Measurements from ENCODE around the gene ZNF174. TPM values are rescaled to one million over a fixed set of nuclear protein-coding genes. Genes with fewer than 3 reads are reported as not detected.

ZNF174 gene
- total RNA-seq, 2 donors from 2014 or later, result 5.4 to 16.8 TPM

DNA sequence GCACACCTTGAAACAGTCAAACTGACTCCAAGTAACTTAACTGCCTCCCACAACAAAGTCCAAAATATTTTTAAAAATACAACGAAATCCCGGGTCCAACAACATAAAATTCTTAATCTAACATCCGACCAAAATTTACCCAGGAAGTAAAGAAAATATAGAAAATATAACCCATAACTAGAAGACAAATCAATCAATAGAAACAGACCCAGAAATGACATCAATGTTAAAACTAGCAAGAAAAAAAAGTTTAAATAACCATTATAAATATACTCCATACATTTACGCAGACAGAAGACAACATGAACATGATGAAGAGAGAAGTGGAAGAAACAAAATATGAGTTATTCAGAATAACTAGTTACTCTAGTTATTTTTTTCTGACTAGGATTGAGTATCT is 38.6 kb downstream of the ZNF174 start:
- TF ChIP-seq, protein P1, sequence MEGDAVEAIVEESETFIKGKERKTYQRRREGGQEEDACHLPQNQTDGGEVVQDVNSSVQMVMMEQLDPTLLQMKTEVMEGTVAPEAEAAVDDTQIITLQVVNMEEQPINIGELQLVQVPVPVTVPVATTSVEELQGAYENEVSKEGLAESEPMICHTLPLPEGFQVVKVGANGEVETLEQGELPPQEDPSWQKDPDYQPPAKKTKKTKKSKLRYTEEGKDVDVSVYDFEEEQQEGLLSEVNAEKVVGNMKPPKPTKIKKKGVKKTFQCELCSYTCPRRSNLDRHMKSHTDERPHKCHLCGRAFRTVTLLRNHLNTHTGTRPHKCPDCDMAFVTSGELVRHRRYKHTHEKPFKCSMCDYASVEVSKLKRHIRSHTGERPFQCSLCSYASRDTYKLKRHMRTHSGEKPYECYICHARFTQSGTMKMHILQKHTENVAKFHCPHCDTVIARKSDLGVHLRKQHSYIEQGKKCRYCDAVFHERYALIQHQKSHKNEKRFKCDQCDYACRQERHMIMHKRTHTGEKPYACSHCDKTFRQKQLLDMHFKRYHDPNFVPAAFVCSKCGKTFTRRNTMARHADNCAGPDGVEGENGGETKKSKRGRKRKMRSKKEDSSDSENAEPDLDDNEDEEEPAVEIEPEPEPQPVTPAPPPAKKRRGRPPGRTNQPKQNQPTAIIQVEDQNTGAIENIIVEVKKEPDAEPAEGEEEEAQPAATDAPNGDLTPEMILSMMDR (IDR thresholded peaks at IDR 0.05), result no peak
- ATAC-seq (ENCODE audit: insufficient number of reproducible peaks, low FRiP score, low read depth) (no peak), DNase-seq (ENCODE audit: low spot score) (no peak)
- Histone ChIP-seq H3K27ac (no peak overlapping the region), H3K27me3 (replicated peaks; ENCODE audit: insufficient read depth) (no peaks in the 10 kb centered on the region), H3K36me3 (peaks cover 6% of the 10 kb centered on the region), H3K4me3 (no peak overlapping the region), H3K9me3 (peaks cover 6% of the 10 kb centered on the region), H3K4me1 (ENCODE audit: control insufficient read depth in 1 of 2, low read depth in 2 of 2) (peaks cover 0 to 5% of the 10 kb centered on the region in 2 donors)

DNA sequence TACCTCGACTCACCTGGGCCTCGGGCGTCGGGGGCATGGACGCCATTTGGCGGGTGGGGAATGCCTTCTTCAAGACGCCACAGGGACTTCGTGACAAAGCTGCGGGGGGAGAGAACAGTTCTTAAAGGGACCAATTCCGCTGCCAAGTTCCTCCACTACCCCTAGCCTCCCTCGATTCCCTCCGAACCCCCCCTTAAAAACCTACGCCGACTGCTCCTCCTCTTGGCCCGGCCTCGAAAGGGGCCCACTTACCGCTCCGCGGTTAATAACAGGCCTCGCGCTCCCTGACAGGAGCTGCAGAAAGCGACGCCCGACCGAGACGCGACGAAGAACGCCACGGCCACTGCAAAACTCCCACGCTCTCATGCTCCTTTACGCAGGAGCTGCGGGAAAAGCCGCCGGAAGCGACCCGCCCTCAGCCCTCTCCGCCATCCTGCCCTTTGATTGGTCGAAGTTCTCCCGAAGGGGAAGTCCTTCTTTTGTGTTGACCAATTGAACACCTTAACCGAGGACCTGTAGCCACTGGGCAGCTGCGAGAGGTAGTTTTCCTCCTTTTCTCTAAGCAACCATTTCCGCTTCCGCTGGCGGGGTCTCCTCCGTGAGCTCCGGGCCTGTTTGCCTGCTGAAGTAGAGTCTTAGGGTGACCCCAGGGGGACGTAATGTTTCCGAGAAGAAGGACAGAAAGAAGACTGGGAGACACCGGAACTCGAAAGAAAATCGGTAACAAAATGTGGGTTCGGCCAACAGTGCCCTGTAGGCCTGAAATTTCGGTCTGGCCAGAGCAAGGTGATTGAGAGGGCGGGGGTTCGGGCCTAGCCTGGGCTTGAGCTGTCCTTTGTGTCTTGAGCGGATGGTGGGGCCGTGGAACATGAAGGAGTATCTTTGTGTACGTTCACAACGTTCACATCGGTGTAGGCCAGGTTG is 42.4 kb downstream of the ZNF174 start, which contains the start of the genes NAA60 and ZNF597:
Gene NAA60 (plus strand): TSS at position 573 of the 924 bp plus-strand sequence. CDS start 32,548 bp downstream, outside the sequence.
Gene ZNF597 (minus strand): TSS at position 397 of the 924 bp plus-strand sequence. CDS start 351 bp downstream, at position 46.
- H3K4me1 ChIP-seq (ENCODE audit: control insufficient read depth in 1 of 2, low read depth in 2 of 2), result peaks cover 0 to 8% of the 10 kb centered on the region in 2 donors
- ATAC-seq (ENCODE audit: insufficient number of reproducible peaks, low FRiP score, low read depth), result peak; percentile 82
- DNase-seq (ENCODE audit: low spot score), result peak; percentile 45
- TF ChIP-seq, protein P1 (IDR thresholded peaks at IDR 0.05), result no peak
- peaks cover 6% of the 10 kb centered on the region for H3K36me3 ChIP-seq
- peaks cover 6% of the 10 kb centered on the region for H3K9me3 ChIP-seq
- H3K27ac ChIP-seq, result peak within 1 kb of the TSS; percentile 66 to 87
- peak within 1 kb of the TSS; percentile 80 for H3K4me3 ChIP-seq
- H3K27me3 ChIP-seq (replicated peaks; ENCODE audit: insufficient read depth), result no peaks in the 10 kb centered on the region

DNA sequence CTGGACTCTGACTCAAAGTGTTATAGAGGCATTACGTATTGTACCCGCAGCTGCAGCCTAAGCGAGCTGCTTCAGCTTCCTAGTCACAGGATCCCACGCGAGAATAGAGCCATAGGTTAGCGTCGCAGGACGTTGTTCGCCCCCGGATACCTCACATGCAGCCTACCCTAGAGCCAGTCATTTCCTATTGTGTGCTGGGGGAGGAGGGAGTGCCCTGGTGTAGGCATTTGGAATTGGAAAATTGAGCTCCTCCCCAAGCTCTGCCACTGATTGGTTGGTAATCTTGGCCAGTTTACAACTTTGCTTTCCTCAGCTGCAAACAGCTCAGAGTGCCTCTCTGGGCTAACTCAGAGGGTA is 43.0 kb downstream of the ZNF174 start:
- no peak for DNase-seq (ENCODE audit: low spot score)
- peak overlapping the region; percentile 66 to 87 for H3K27ac ChIP-seq

DNA sequence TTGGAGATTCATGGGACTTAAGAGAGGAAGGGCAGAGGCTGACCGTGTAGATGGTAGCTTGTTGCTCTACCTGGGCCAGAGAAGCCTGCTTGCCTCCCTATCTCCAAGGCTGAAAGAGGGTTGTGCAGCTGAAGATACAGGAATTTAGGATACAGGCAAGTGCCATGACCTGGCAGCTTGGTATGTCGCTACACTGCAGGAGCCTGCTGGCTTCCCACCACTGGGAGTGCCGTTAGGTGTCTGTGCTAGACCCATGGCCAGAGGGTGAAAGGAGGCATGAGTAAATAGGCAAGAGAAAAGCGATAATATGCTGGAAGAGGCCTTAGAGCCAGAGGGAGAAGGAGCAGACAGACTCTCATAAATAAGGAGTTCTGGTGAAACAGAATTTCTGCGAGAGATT is 53.1 kb downstream of the ZNF174 start:
- no peaks in the 10 kb centered on the region for H3K9me3 ChIP-seq
- TF ChIP-seq, protein P1 (IDR thresholded peaks at IDR 0.05), result no peak
- ATAC-seq (ENCODE audit: insufficient number of reproducible peaks, low FRiP score, low read depth), result no peak

More for the DNA sequence above, 43.0 kb downstream of the ZNF174 start:
- Histone ChIP-seq H3K27me3 (replicated peaks; ENCODE audit: insufficient read depth) (no peaks in the 10 kb centered on the region), H3K9me3 (peaks cover 6% of the 10 kb centered on the region), H3K4me1 (ENCODE audit: control insufficient read depth in 1 of 2, low read depth in 2 of 2) (peaks cover 0 to 8% of the 10 kb centered on the region in 2 donors), H3K36me3 (peaks cover 8% of the 10 kb centered on the region), H3K4me3 (peak overlapping the region; percentile 80)
- no peak for ATAC-seq (ENCODE audit: insufficient number of reproducible peaks, low FRiP score, low read depth)
- TF ChIP-seq, protein P1 (IDR thresholded peaks at IDR 0.05), result no peak

DNA sequence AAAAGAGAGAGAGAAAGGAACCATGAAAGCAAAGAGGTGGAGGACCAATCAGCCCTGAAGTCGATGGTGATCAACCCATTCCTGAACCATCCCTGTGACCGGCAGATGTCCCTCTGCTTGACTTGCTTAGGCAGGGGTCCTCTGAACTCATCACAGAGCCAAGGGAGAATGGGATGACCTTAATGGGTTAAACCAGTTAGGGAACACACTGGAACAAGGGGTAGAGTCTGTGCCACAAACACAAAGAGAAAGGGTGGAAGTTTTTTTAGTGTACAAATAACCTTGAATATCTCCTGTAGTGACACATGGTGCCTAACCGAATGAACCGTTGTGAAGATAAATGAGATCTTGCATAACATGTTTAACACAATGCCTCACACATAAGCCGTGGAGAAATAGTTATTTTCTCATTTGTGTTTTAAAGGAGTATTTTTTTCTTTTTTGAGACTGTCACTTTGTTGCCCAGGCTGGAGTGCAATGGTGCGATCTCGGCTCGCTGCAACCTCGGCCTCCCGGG is 53.7 kb downstream of the ZNF174 start:
- H3K4me1 ChIP-seq (ENCODE audit: control insufficient read depth in 1 of 2, low read depth in 2 of 2), result peaks cover 10 to 29% of the 10 kb centered on the region in 2 donors
- no peaks in the 10 kb centered on the region for H3K9me3 ChIP-seq
- no peak for ATAC-seq (ENCODE audit: insufficient number of reproducible peaks, low FRiP score, low read depth)
- no peak for DNase-seq (ENCODE audit: low spot score)
- no peak overlapping the region for H3K4me3 ChIP-seq
- H3K36me3 ChIP-seq, result no peaks in the 10 kb centered on the region
- H3K27me3 ChIP-seq (replicated peaks; ENCODE audit: insufficient read depth), result no peaks in the 10 kb centered on the region
- H3K27ac ChIP-seq, result no peak overlapping the region
- TF ChIP-seq, protein P1 (IDR thresholded peaks at IDR 0.05), result no peak

More for the DNA sequence above, 53.1 kb downstream of the ZNF174 start:
- Histone ChIP-seq H3K4me3 (no peak overlapping the region), H3K36me3 (no peaks in the 10 kb centered on the region), H3K27me3 (replicated peaks; ENCODE audit: insufficient read depth) (no peaks in the 10 kb centered on the region), H3K27ac (no peak overlapping the region), H3K4me1 (ENCODE audit: control insufficient read depth in 1 of 2, low read depth in 2 of 2) (peaks cover 6 to 23% of the 10 kb centered on the region in 2 donors)
- no peak for DNase-seq (ENCODE audit: low spot score)
